ENCODE results near the gene RAB13.

DNA sequence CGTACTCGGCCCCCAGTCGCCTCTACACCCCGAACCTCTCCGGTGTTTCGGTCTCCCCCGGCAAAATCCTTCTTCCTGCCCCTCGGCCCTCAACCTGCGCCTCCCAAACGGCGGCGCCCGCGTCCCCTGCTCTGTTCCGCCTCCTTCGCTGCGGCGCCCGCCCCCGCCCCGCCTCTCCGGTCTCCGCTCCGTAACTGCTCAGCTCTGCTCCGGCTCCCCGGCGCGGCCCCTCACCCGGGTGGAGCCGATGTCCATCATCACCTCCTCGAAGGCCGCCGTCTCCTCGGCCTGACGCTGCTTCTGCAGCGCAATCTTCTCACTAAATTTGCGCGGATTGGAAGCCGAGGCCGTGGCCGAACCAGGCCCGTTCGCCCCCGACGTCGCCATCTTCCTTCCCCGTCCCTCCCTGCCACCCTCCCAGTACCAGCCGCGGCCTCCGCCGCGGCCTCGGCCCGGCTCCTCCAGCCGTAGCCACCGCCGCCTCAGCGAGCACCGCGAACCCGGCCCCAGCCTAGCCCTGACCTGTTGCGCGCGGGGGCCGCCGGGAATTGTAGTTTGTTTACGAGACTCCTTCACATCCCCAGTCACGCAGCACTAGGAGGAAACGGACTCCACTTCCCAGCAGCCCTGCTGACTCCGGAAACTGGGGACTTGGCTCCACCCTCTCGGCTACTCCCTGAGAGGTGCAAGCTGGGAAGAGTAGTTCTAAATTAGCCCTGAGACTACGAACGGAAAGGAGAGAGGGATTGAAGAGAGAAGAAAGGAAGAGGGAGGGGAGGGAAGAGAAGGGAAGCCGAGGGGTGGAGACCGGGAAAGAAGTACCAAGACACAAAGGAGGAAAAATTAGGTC, 27.8 kb downstream of the RAB13 start, which contains the start of gene CRTC2:
- TF ChIP-seq, protein P1, sequence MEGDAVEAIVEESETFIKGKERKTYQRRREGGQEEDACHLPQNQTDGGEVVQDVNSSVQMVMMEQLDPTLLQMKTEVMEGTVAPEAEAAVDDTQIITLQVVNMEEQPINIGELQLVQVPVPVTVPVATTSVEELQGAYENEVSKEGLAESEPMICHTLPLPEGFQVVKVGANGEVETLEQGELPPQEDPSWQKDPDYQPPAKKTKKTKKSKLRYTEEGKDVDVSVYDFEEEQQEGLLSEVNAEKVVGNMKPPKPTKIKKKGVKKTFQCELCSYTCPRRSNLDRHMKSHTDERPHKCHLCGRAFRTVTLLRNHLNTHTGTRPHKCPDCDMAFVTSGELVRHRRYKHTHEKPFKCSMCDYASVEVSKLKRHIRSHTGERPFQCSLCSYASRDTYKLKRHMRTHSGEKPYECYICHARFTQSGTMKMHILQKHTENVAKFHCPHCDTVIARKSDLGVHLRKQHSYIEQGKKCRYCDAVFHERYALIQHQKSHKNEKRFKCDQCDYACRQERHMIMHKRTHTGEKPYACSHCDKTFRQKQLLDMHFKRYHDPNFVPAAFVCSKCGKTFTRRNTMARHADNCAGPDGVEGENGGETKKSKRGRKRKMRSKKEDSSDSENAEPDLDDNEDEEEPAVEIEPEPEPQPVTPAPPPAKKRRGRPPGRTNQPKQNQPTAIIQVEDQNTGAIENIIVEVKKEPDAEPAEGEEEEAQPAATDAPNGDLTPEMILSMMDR (conservative IDR thresholded peaks at IDR 0.05), result no peak
- TF ChIP-seq ZFX (IDR thresholded peaks at IDR 0.05), result peak; percentile 90

All from C4-2B (cell line).